Measurements from ENCODE around the gene LRP11.
"Not testable (repeated sequence)": the region's sequence is repeated elsewhere in the genome, so short reads cannot be mapped to it uniquely, and the experiment has no call there.

LRP11 gene

GRCh38 chr6:149863698-149864577 lies at the start of gene LRP11:
TSS of gene LRP11 (minus strand) at chr6:149864359. CDS start at chr6:149864020, 339 bp downstream.
- DNase-seq (ENCODE audit: low spot score): peak; percentile 83

GRCh38 chr6:149913540-149914240 lies 49.5 kb upstream of the LRP11 start:
- DNase-seq (ENCODE audit: low spot score): no peak

- DNase-seq (ENCODE audit: low spot score): no peak
Observed at GRCh38 chr6:149913085-149913484, 48.9 kb upstream of the LRP11 start.

GRCh38 chr6:149912680-149913079 lies 48.5 kb upstream of the LRP11 start:
- not testable (repeated sequence) for DNase-seq (ENCODE audit: low spot score)

- DNase-seq (ENCODE audit: low spot score): no peak
Observed at GRCh38 chr6:149910721-149911151, 46.6 kb upstream of the LRP11 start.

- no peak for DNase-seq (ENCODE audit: low spot score)
Observed at GRCh38 chr6:149909701-149910470, 45.7 kb upstream of the LRP11 start.

GRCh38 chr6:149908480-149908879 lies 44.3 kb upstream of the LRP11 start:
- DNase-seq (ENCODE audit: low spot score): not testable (repeated sequence)

GRCh38 chr6:149907317-149907716 lies 43.2 kb upstream of the LRP11 start:
- no peak for DNase-seq (ENCODE audit: low spot score)

- DNase-seq (ENCODE audit: low spot score): no peak
Observed at GRCh38 chr6:149906405-149906804, 42.2 kb upstream of the LRP11 start.

- no peak for DNase-seq (ENCODE audit: low spot score)
Observed at GRCh38 chr6:149905911-149906371, 41.8 kb upstream of the LRP11 start.

GRCh38 chr6:149905371-149905910 lies 41.3 kb upstream of the LRP11 start:
- no peak for DNase-seq (ENCODE audit: low spot score)

- no peak for DNase-seq (ENCODE audit: low spot score)
Observed at GRCh38 chr6:149904661-149905370, 40.7 kb upstream of the LRP11 start.

GRCh38 chr6:149903938-149904611 lies 39.9 kb upstream of the LRP11 start:
- no peak for DNase-seq (ENCODE audit: low spot score)

GRCh38 chr6:149901444-149902140 lies 37.4 kb upstream of the LRP11 start:
- DNase-seq (ENCODE audit: low spot score): no peak

- DNase-seq (ENCODE audit: low spot score): no peak
Observed at GRCh38 chr6:149900620-149901443, 36.7 kb upstream of the LRP11 start.

GRCh38 chr6:149899926-149900619 lies 35.9 kb upstream of the LRP11 start:
- DNase-seq (ENCODE audit: low spot score): no peak

- no peak for DNase-seq (ENCODE audit: low spot score)
Observed at GRCh38 chr6:149899486-149899885, 35.3 kb upstream of the LRP11 start.

- no peak for DNase-seq (ENCODE audit: low spot score)
Observed at GRCh38 chr6:149898966-149899365, 34.8 kb upstream of the LRP11 start.

All from activated CD4-positive, alpha-beta T cell treated with anti-CD3 and anti-CD28 coated beads, Interleukin-2, Interleukin-4, amounts not matched to agents 100 ng/mL and 50 ng/mL, durations not matched to agents 16 hours and 8 hours (primary cell).